Upper lobe of left lung (tissue), 6 donors: ENCODE measurements around the gene INPP5E. TPM values are rescaled to one million over a fixed set of nuclear protein-coding genes. Genes with fewer than 3 reads are reported as not detected.

Source experiments
- ATAC-seq, 2 donors: fragments of 200-7000 bp; cut with Tn5 transposase; one replicate each; pipeline ENCODE4 v1.9.1; 2022; ENCODE audit warnings: mild to moderate bottlenecking in 2 of 2, moderate library complexity in 2 of 2; ENCODE audit not compliant: low FRiP score in 2 of 2
- DNase-seq, 2 donors: peaks; one replicate each; pipeline ENCODE4 v3.0.0-alpha.2; 2019 to 2020
- H3K27ac ChIP-seq, 4 donors: fragments of 200-600 bp; sonication (generic); one replicate each; pipeline ENCODE4 v1.5.1; 2016 to 2019
- H3K27me3 ChIP-seq, 4 donors: fragments of 200-600 bp; sonication (generic); one replicate each; pipeline ENCODE4 v1.5.1; 2017 to 2019
- H3K36me3 ChIP-seq, 4 donors: fragments of 200-600 bp; sonication (generic); one replicate each; pipeline ENCODE4 v1.5.1; 2016 to 2019
- H3K4me1 ChIP-seq, 4 donors: fragments of 200-600 bp; sonication (generic); one replicate each; pipeline ENCODE4 v1.5.1; 2018 to 2019
- H3K4me3 ChIP-seq, 4 donors: fragments of 200-600 bp; sonication (generic); one replicate each; pipeline ENCODE4 v1.5.1; 2017 to 2019; ENCODE audit warnings: mild to moderate bottlenecking in 2 of 4, moderate library complexity in 1 of 4
- H3K9me3 ChIP-seq, 4 donors: fragments of 200-600 bp; sonication (generic); one replicate each; pipeline ENCODE4 v1.5.1; 2018 to 2019
- CTCF ChIP-seq, 6 experiments: fragments of 450-650 bp in 4 of 6; fragments of 200-600 bp in 2 of 6; sonication (generic) in 2 of 6; IDR thresholded peaks; one replicate each; pipeline ENCODE4 v1.5.1; 2016 to 2019; ENCODE audit warnings: antibody characterized with exemption in 6 of 6
- EP300 ChIP-seq, 4 donors: sonication (generic); formaldehyde crosslinking; IDR thresholded peaks; one replicate each; pipeline ENCODE4 v1.5.1; 2017; ENCODE audit warnings: antibody characterized with exemption in 4 of 4, control low read depth in 2 of 4
- POLR2A ChIP-seq, 4 donors: fragments of 450-650 bp; IDR thresholded peaks; one replicate each; pipeline ENCODE4 v1.5.1; 2016 to 2017; ENCODE audit warnings: antibody characterized with exemption in 4 of 4, mild to moderate bottlenecking in 2 of 4
- POLR2AphosphoS5 ChIP-seq, 2 donors: sonication (generic); formaldehyde crosslinking; IDR thresholded peaks; one replicate each; pipeline ENCODE4 v1.5.1; 2017; ENCODE audit warnings: antibody characterized with exemption in 2 of 2
- WGBS, 2 donors: methylation state at CpG; one replicate each; pipeline ENCODE4 v1.1.5; 2017 to 2018; 5-methylcytosine and 5-hydroxymethylcytosine counted together
- total RNA-seq, 6 donors: library from RNA; depleted of rRNA in 4 of 6; stranded (reverse); fragments of >200 nt in 4 of 6; gene quantifications; one replicate each; pipeline versions ENCODE4 v1.1.0 to v1.2.1, GENCODE V29; 2016 to 2021
- donor health status: DM: no; HTN: no; CAD: no; lungs with moderate emphysema.
- donor health status: DM: no; HTN: yes; CAD: no; lungs with severe emphysema.

The INPP5E gene
- total RNA-seq, 6 donors from 2014 or later, result 9.1 to 43.0 (median 14.1) TPM

- no peak for TF ChIP-seq POLR2A (IDR thresholded peaks at IDR 0.05)
- TF ChIP-seq POLR2AphosphoS5 (IDR thresholded peaks at IDR 0.05), result no peak
- no peak for TF ChIP-seq EP300 (IDR thresholded peaks at IDR 0.05)
- TF ChIP-seq CTCF (IDR thresholded peaks at IDR 0.05), result no peak
- Histone ChIP-seq H3K4me1 (peaks cover 14 to 23% (median 17%) of the 10 kb centered on the region in 4 donors), H3K4me3 (no peak overlapping the region), H3K27ac (no peak overlapping the region), H3K9me3 (no peaks in the 10 kb centered on the region), H3K36me3 (peaks cover 21 to 59% (median 49%) of the 10 kb centered on the region in 4 donors), H3K27me3 (no peaks in the 10 kb centered on the region)
- ATAC-seq (no peak), DNase-seq (peak in 1 of 2 donors; percentile 6)
- WGBS, 2 donors, result 65 to 67% methylated on average over 4 to 6 of the region's 6 CpGs
These were observed 42.0 kb downstream of the INPP5E start for GRCh38 chr9:136397643-136398042.

- 71 to 72% methylated on average over 4 of the region's 4 CpGs for WGBS, 2 donors
- peaks cover 14 to 23% (median 17%) of the 10 kb centered on the region in 4 donors for H3K4me1 ChIP-seq
- TF ChIP-seq CTCF (IDR thresholded peaks at IDR 0.05), result no peak
- TF ChIP-seq POLR2AphosphoS5 (IDR thresholded peaks at IDR 0.05), result no peak
- TF ChIP-seq EP300 (IDR thresholded peaks at IDR 0.05), result no peak
- TF ChIP-seq POLR2A (IDR thresholded peaks at IDR 0.05), result no peak
- H3K27ac ChIP-seq, result no peak overlapping the region
- H3K27me3 ChIP-seq, result no peaks in the 10 kb centered on the region
- no peak overlapping the region for H3K4me3 ChIP-seq
- no peak for ATAC-seq
- no peaks in the 10 kb centered on the region for H3K9me3 ChIP-seq
- DNase-seq, result no peak
- peaks cover 17 to 67% (median 60%) of the 10 kb centered on the region in 4 donors for H3K36me3 ChIP-seq
These were observed 43.5 kb downstream of the INPP5E start for GRCh38 chr9:136396219-136396515.

- peaks cover 17 to 71% (median 61%) of the 10 kb centered on the region in 4 donors for H3K36me3 ChIP-seq
- WGBS, 2 donors, result 91 to 94% methylated on average over 21 to 24 of the region's 26 CpGs
- DNase-seq, result peak in 1 of 2 donors; percentile 56
These were observed 44.1 kb downstream of the INPP5E start for GRCh38 chr9:136395345-136396218.

GRCh38 chr9:136395020-136395340, 44.7 kb downstream of the INPP5E start:
- DNase-seq, result peak in 1 of 2 donors; percentile 57
- Histone ChIP-seq H3K27ac (no peak overlapping the region), H3K9me3 (no peaks in the 10 kb centered on the region), H3K4me3 (no peak overlapping the region), H3K36me3 (peaks cover 17 to 76% (median 62%) of the 10 kb centered on the region in 4 donors), H3K27me3 (no peaks in the 10 kb centered on the region), H3K4me1 (peaks cover 10 to 15% (median 12%) of the 10 kb centered on the region in 4 donors)
- TF ChIP-seq POLR2AphosphoS5 (IDR thresholded peaks at IDR 0.05), result no peak
- TF ChIP-seq EP300 (IDR thresholded peaks at IDR 0.05), result no peak
- no peak for TF ChIP-seq CTCF (IDR thresholded peaks at IDR 0.05)
- TF ChIP-seq POLR2A (IDR thresholded peaks at IDR 0.05), result no peak
- no peak for ATAC-seq
- WGBS, 2 donors, result 92 to 94% methylated on average over 9 to 10 of the region's 13 CpGs

More at GRCh38 chr9:136395345-136396218, 44.1 kb downstream of the INPP5E start:
- Histone ChIP-seq H3K9me3 (no peaks in the 10 kb centered on the region), H3K4me1 (peaks cover 13 to 21% (median 16%) of the 10 kb centered on the region in 4 donors), H3K4me3 (no peak overlapping the region), H3K27me3 (no peaks in the 10 kb centered on the region), H3K27ac (no peak overlapping the region)
- TF ChIP-seq POLR2A (IDR thresholded peaks at IDR 0.05), result no peak
- no peak for TF ChIP-seq CTCF (IDR thresholded peaks at IDR 0.05)
- TF ChIP-seq EP300 (IDR thresholded peaks at IDR 0.05), result no peak
- TF ChIP-seq POLR2AphosphoS5 (IDR thresholded peaks at IDR 0.05), result no peak
- ATAC-seq, result no peak
